H1 (cell line): ENCODE data around the gene EGFR. TPM values are rescaled to one million over a fixed set of nuclear protein-coding genes. Genes with fewer than 3 reads are reported as not detected.
A peak's percentile ranks its signal among the peaks of the same experiment; 100 is the strongest.

Experiments used
- CTCF ChIA-PET: fragments of 300-600 bp; sonication (Branson Sonifier 250); formaldehyde crosslinking; loops from one replicate; lab custom pipeline; 2021; ENCODE audit not compliant: partially characterized antibody; lab: Charles Lee
- POLR2A ChIA-PET: fragments of 300-600 bp; sonication (Branson Sonifier 250); formaldehyde crosslinking; loops from one replicate; lab custom pipeline; 2021; ENCODE audit warnings: inconsistent platforms; ENCODE audit not compliant: partially characterized antibody; lab: Charles Lee
- DNase-seq, 2 experiments: peaks; one replicate each; pipeline versions ENCODE4 v3.0.0 to v3.0.0-alpha.2; 2010 to 2022; ENCODE audit warnings: low spot score in 2 of 2, low read depth in 1 of 2, mixed read lengths in 1 of 2
- FAIRE-seq: peaks from 2 replicates; lab custom pipeline; 2011; peaks lifted over from hg19 to GRCh38; lab: Jason Lieb, UNC
- H2AFZ ChIP-seq: 2 replicates; pipeline ENCODE4 v1.8.1; 2012; ENCODE audit warnings: low read length, inconsistent platforms
- H2AK5ac ChIP-seq: 2 replicates; pipeline ENCODE4 v1.6.1; 2013; ENCODE audit warnings: low read depth, low read length
- H2BK120ac ChIP-seq: replicated peaks from 2 replicates; pipeline ENCODE3; 2013; ENCODE audit warnings: low read depth, low read length, inconsistent platforms
- H2BK12ac ChIP-seq: 2 replicates; pipeline ENCODE4 v1.6.1; 2013; ENCODE audit warnings: low read depth, low read length
- H2BK15ac ChIP-seq: 2 replicates; pipeline ENCODE4 v1.6.1; 2013; ENCODE audit warnings: low read length
- H2BK20ac ChIP-seq: 2 replicates; pipeline ENCODE4 v1.6.1; 2013; ENCODE audit warnings: low read length
- H2BK5ac ChIP-seq: 2 replicates; pipeline ENCODE4 v1.6.1; 2013; ENCODE audit warnings: low read depth, low read length
- H3K14ac ChIP-seq: 2 replicates; pipeline ENCODE4 v1.6.1; 2013; ENCODE audit warnings: inconsistent platforms; ENCODE audit not compliant: insufficient read length
- H3K18ac ChIP-seq: 2 replicates; pipeline ENCODE4 v1.6.1; 2013; ENCODE audit warnings: low read length; ENCODE audit errors: extremely low read depth
- H3K23ac ChIP-seq: 2 replicates; pipeline ENCODE4 v1.6.1; 2013; ENCODE audit warnings: inconsistent platforms; ENCODE audit not compliant: insufficient read length
- H3K23me2 ChIP-seq: 2 replicates; pipeline ENCODE4 v1.6.1; 2013; ENCODE audit warnings: low read depth, low read length
- H3K27ac ChIP-seq: 2 replicates; pipeline ENCODE4 v1.6.1; 2011; ENCODE audit warnings: low read depth, low read length, inconsistent platforms
- H3K27me3 ChIP-seq, 4 experiments: replicated peaks in 1 of 4; 1 replicate in 1 of 4; 2 replicates in 3 of 4; pipeline versions ENCODE4 v1.6.1 to v1.8.1; 2011 to 2013; ENCODE audit warnings: low read length in 3 of 4, mild to moderate bottlenecking in 3 of 4, inconsistent platforms in 2 of 4, mixed read lengths in 2 of 4, moderate library complexity in 1 of 4; ENCODE audit not compliant: control insufficient read depth in 3 of 4, insufficient read depth in 3 of 4; ENCODE audit errors: extremely low read depth in 1 of 4
- H3K36me3 ChIP-seq, 4 experiments: 2 replicates each; pipeline versions ENCODE4 v1.6.1 to v1.8.1; 2011 to 2013; ENCODE audit warnings: mild to moderate bottlenecking in 4 of 4, low read length in 3 of 4, moderate library complexity in 2 of 4, control low read depth in 1 of 4, inconsistent platforms in 1 of 4; ENCODE audit not compliant: insufficient read depth in 4 of 4, control insufficient read depth in 2 of 4
- H3K4ac ChIP-seq: replicated peaks from 2 replicates; pipeline ENCODE3; 2013; ENCODE audit warnings: low read length, low read depth, mixed read lengths, inconsistent platforms; ENCODE audit not compliant: insufficient read length
- H3K4me1 ChIP-seq, 4 experiments: replicated peaks in 1 of 4; 1 replicate in 1 of 4; 2 replicates in 3 of 4; pipeline versions ENCODE4 v1.6.1 to v1.8.1; 2011 to 2013; ENCODE audit warnings: low read length in 3 of 4, inconsistent platforms in 2 of 4, mixed read lengths in 1 of 4; ENCODE audit not compliant: insufficient read depth in 4 of 4, control insufficient read depth in 3 of 4
- H3K4me2 ChIP-seq, 2 experiments: 2 replicates each; pipeline versions ENCODE4 v1.6.1 to v1.8.1; 2011 to 2013; ENCODE audit warnings: low read depth in 2 of 2, low read length in 2 of 2, control low read depth in 1 of 2, inconsistent platforms in 1 of 2, mild to moderate bottlenecking in 1 of 2; ENCODE audit not compliant: insufficient read depth in 1 of 2
- H3K4me3 ChIP-seq, 4 experiments: fragments of 200-600, 300-600 bp in 1 of 4; sonication (generic), shearing (Covaris generic), sonication (Bioruptor Twin) in 1 of 4; 2 replicates each; pipeline versions ENCODE4 v1.5.1 to v1.8.1; 2011 to 2016; ENCODE audit warnings: low read length in 4 of 4, low read depth in 3 of 4, control low read depth in 2 of 4, inconsistent platforms in 2 of 4, mild to moderate bottlenecking in 2 of 4, mixed read lengths in 1 of 4, moderate library complexity in 1 of 4; ENCODE audit not compliant: insufficient read depth in 2 of 4; ENCODE audit errors: extremely low read depth in 1 of 4
- H3K56ac ChIP-seq: replicated peaks from 2 replicates; pipeline ENCODE3; 2013; ENCODE audit warnings: low read depth, mild to moderate bottlenecking, mixed read lengths, low read length, inconsistent platforms; ENCODE audit not compliant: insufficient read length
- H3K79me1 ChIP-seq: 2 replicates; pipeline ENCODE4 v1.6.1; 2013; ENCODE audit warnings: low read depth, low read length, control low read depth
- H3K79me2 ChIP-seq, 2 experiments: 2 replicates each; pipeline versions ENCODE4 v1.6.1 to v1.8.1; 2012 to 2013; ENCODE audit warnings: low read length in 2 of 2, mild to moderate bottlenecking in 2 of 2, inconsistent platforms in 1 of 2; ENCODE audit not compliant: insufficient read depth in 2 of 2, control insufficient read depth in 1 of 2
- H3K9ac ChIP-seq, 4 experiments: replicated peaks in 1 of 4; 1 replicate in 1 of 4; 2 replicates in 3 of 4; pipeline versions ENCODE4 v1.6.1 to v1.8.1; 2011 to 2013; ENCODE audit warnings: low read depth in 3 of 4, low read length in 3 of 4, control low read depth in 2 of 4, mild to moderate bottlenecking in 2 of 4, moderate library complexity in 2 of 4, inconsistent platforms in 1 of 4; ENCODE audit errors: extremely low read depth in 1 of 4
- H3K9me3 ChIP-seq, 2 experiments: 2 replicates each; pipeline versions ENCODE4 v1.6.1 to v1.8.1; 2012 to 2013; ENCODE audit warnings: mild to moderate bottlenecking in 2 of 2, moderate library complexity in 2 of 2, control low read depth in 1 of 2, inconsistent platforms in 1 of 2, low read depth in 1 of 2, low read length in 1 of 2, mixed read lengths in 1 of 2; ENCODE audit not compliant: insufficient read depth in 2 of 2
- H4K20me1 ChIP-seq, 2 experiments: replicated peaks in 1 of 2; 2 replicates each; pipeline versions ENCODE3 to v1.8.1; 2011 to 2013; ENCODE audit warnings: inconsistent platforms in 2 of 2, low read length in 2 of 2, mild to moderate bottlenecking in 1 of 2; ENCODE audit not compliant: insufficient read depth in 2 of 2, control insufficient read depth in 1 of 2
- H4K5ac ChIP-seq: 2 replicates; pipeline ENCODE4 v1.6.1; 2013; ENCODE audit warnings: low read length, low read depth, mixed read lengths, inconsistent platforms; ENCODE audit not compliant: insufficient read length
- H4K8ac ChIP-seq: 2 replicates; pipeline ENCODE4 v1.8.0; 2013; ENCODE audit warnings: mild to moderate bottlenecking, moderate library complexity, low read length, inconsistent platforms; ENCODE audit not compliant: insufficient read depth; ENCODE audit errors: extremely low read depth
- H4K91ac ChIP-seq: replicated peaks from 2 replicates; pipeline ENCODE3; 2013; ENCODE audit warnings: low read length, mixed read lengths, inconsistent platforms; ENCODE audit not compliant: insufficient read length
- BACH1 ChIP-seq: IDR thresholded peaks from 2 replicates; pipeline ENCODE4 v1.6.1; 2012; ENCODE audit warnings: low read length, improper control_type of control experiment
- BCL11A ChIP-seq, 2 experiments: IDR thresholded peaks; one replicate each; pipeline ENCODE4 v1.6.1; 2011; ENCODE audit warnings: low read depth in 2 of 2, low read length in 2 of 2, mild to moderate bottlenecking in 2 of 2
- CHD1 ChIP-seq: IDR thresholded peaks from 2 replicates; pipeline ENCODE4 v1.6.1; 2012; ENCODE audit warnings: low read depth, low read length, improper control_type of control experiment
- CHD2 ChIP-seq: IDR thresholded peaks from 2 replicates; pipeline ENCODE4 v1.6.1; 2012; ENCODE audit warnings: low read length, improper control_type of control experiment
- CREB1 ChIP-seq: IDR thresholded peaks from 2 replicates; pipeline ENCODE4 v1.6.1; 2012; ENCODE audit warnings: inconsistent platforms
- EGR1 ChIP-seq: IDR thresholded peaks from 2 replicates; pipeline ENCODE4 v1.6.1; 2011; ENCODE audit warnings: low read depth, low read length, borderline replicate concordance
- FOSL1 ChIP-seq: IDR thresholded peaks from 2 replicates; pipeline ENCODE4 v1.6.1; 2011; ENCODE audit warnings: mild to moderate bottlenecking, low read depth, low read length, moderate library complexity; ENCODE audit not compliant: insufficient read depth
- GABPA ChIP-seq: IDR thresholded peaks from 2 replicates; pipeline ENCODE4 v1.6.1; 2011; ENCODE audit warnings: mild to moderate bottlenecking, low read length, moderate library complexity, borderline replicate concordance; ENCODE audit not compliant: insufficient read depth
- HDAC6 ChIP-seq: IDR thresholded peaks from one replicate; pipeline ENCODE4 v1.7.1; 2012; ENCODE audit warnings: low read depth, mild to moderate bottlenecking, inconsistent platforms, low read length, moderate library complexity
- JUND ChIP-seq: IDR thresholded peaks from 2 replicates; pipeline ENCODE4 v1.6.1; 2011; ENCODE audit warnings: mild to moderate bottlenecking, improper control_type of control experiment, low read length
- POU5F1 ChIP-seq: IDR thresholded peaks from 2 replicates; pipeline ENCODE4 v1.6.1; 2011; ENCODE audit warnings: low read depth, mild to moderate bottlenecking, low read length, moderate library complexity
- RAD21 ChIP-seq, 2 experiments: IDR thresholded peaks in 1 of 2; conservative IDR thresholded peaks in 1 of 2; 2 replicates each; pipeline ENCODE4 v1.6.1; 2011; ENCODE audit warnings: low read depth in 2 of 2, low read length in 2 of 2, improper control_type of control experiment in 1 of 2, inconsistent platforms in 1 of 2, mild to moderate bottlenecking in 1 of 2, moderate library complexity in 1 of 2
- SAP30 ChIP-seq: fragments of 300-600 bp; sonication (generic); IDR thresholded peaks from 2 replicates; pipeline ENCODE4 v1.7.1; 2012; ENCODE audit warnings: low read length, moderate library complexity, mild to moderate bottlenecking, inconsistent platforms; ENCODE audit not compliant: insufficient read depth, insufficient replicate concordance
- SIRT6 ChIP-seq: IDR thresholded peaks from one replicate; pipeline ENCODE4 v1.7.1; 2012; ENCODE audit warnings: low read length, inconsistent platforms
- TAF1 ChIP-seq: IDR thresholded peaks from 2 replicates; pipeline ENCODE4 v1.6.1; 2011; ENCODE audit warnings: mild to moderate bottlenecking, low read depth, low read length
- ZNF274 ChIP-seq: IDR thresholded peaks from 2 replicates; pipeline ENCODE4 v1.7.0; 2012; ENCODE audit warnings: low read length, borderline replicate concordance; ENCODE audit errors: extremely low read depth
- WGBS, 2 experiments: shearing (Covaris generic) in 1 of 2; methylation state at CpG; one replicate each; pipeline versions ENCODE4 v1.1.6 to v1.1.7; 2013 to 2015; ENCODE audit warnings: low lambda C conversion rate in 2 of 2, mixed read lengths in 2 of 2, inconsistent platforms in 1 of 2, low coverage in 1 of 2, missing lambda C conversion rate in 1 of 2; ENCODE audit not compliant: insufficient replicate concordance in 2 of 2, insufficient coverage in 1 of 2, insufficient read length in 1 of 2; ENCODE audit errors: extremely low coverage in 1 of 2, missing lambda C conversion rate in 1 of 2; 5-methylcytosine and 5-hydroxymethylcytosine counted together
- polyA plus RNA-seq, 7 experiments: library from polyadenylated mRNA; depleted of rRNA in 3 of 7; stranded (reverse) in 5 of 7; unstranded in 2 of 7; fragments of >200 nt in 5 of 7; fragments of 200-250 nt in 2 of 7; gene quantifications; 1 replicate in 5 of 7; 2 replicates in 1 of 7; 4 replicates in 1 of 7; pipeline versions ENCODE4 v1.2.1 to v1.2.3, GENCODE V29; 2011 to 2013; ENCODE audit warnings: missing spikeins in 2 of 7, mixed read lengths in 2 of 7
- total RNA-seq: library from RNA; stranded (reverse); fragmentation: NEBNext Ultra II Directional; extraction: Animal tissue kit (Norgen Biotek cat#: 25700); gene quantifications from 2 replicates; pipeline ENCODE4 v1.2.1, GENCODE V29; 2021

The EGFR gene
- total and polyA plus RNA-seq, 2 of the 8 experiments (the other 6 are each of a cell fraction or from before 2014, with no cell fraction given): 1.9 to 5.8 TPM

GRCh38 chr7:55235115-55235514 lies 216.3 kb downstream of the EGFR start:
- Histone ChIP-seq H2AK5ac (no peak overlapping the region; the same call in 1 of the 2 replicates), H2BK15ac (no peak overlapping the region), H4K8ac (no peak overlapping the region), H3K4me3 (no peak overlapping the region), H3K23ac (no peak overlapping the region), H4K20me1 (no peaks in the 10 kb centered on the region), H3K27ac (no peak overlapping the region), H3K36me3 (no peaks in the 10 kb centered on the region), H3K9ac (no peak overlapping the region), H2AFZ (no peak overlapping the region), H3K18ac (peak overlapping the region; percentile 19; the same call in 1 of the 2 replicates), H3K14ac (no peak overlapping the region), H2BK20ac (no peak overlapping the region), H3K23me2 (no peaks in the 10 kb centered on the region), H3K79me2 (no peaks in the 10 kb centered on the region), H4K91ac (no peak overlapping the region), H3K4ac (no peak overlapping the region), H3K56ac (no peak overlapping the region), H3K9me3 (no peaks in the 10 kb centered on the region), H2BK12ac (no peak overlapping the region), H3K27me3 (peaks cover 0 to 2% (median 0%) of the 10 kb centered on the region in 4 experiments; a peak in 1 of 7 replicates), H4K5ac (no peak overlapping the region), H3K4me2 (no peak overlapping the region), H3K79me1 (no peaks in the 10 kb centered on the region), H2BK120ac (no peak overlapping the region), H2BK5ac (no peak overlapping the region), H3K4me1 (peaks cover 0 to 8% (median 2%) of the 10 kb centered on the region in 4 experiments; a peak in 1 of 7 replicates)
- CTCF ChIA-PET: interaction anchor here (0.9 kb wide), 1 partner anchor 20 kb away, joined by 4 read pairs; no protein-coding TSS in a partner anchor
- POLR2A ChIA-PET: no interaction called here
- DNase-seq: no peak
- WGBS, 2 experiments: 93% methylated on average over 13 of the region's 14 CpGs; no CpG with 5 or more reads in 1 of the 2 experiments
- FAIRE-seq: no peak
- no peak for TF ChIP-seq TAF1
- TF ChIP-seq RAD21 (IDR thresholded peaks at IDR 0.05 in 1 of 2, conservative IDR thresholded peaks at IDR 0.05 in 1 of 2; ENCODE audit: low read depth in 2 of 2, low read length in 2 of 2): no peak
- no peak for TF ChIP-seq POU5F1
- no peak for TF ChIP-seq BACH1
- no peak for TF ChIP-seq SIRT6
- TF ChIP-seq EGR1: no peak
- no peak for TF ChIP-seq FOSL1
- no peak for TF ChIP-seq CHD2
- no peak for TF ChIP-seq HDAC6
- TF ChIP-seq SAP30: no peak
- no peak for TF ChIP-seq JUND
- no peak for TF ChIP-seq GABPA
- TF ChIP-seq ZNF274: no peak
- TF ChIP-seq CHD1: no peak
- no peak for TF ChIP-seq CREB1
- no peak for TF ChIP-seq BCL11A (IDR thresholded peaks at IDR 0.05; ENCODE audit: low read depth in 2 of 2, low read length in 2 of 2)
